ENCODE measurements around the gene HIBCH. TPM values are rescaled to one million over a fixed set of nuclear protein-coding genes. Genes with fewer than 3 reads are reported as not detected.
A peak's percentile ranks its signal among the peaks of the same experiment; 100 is the strongest.

The HIBCH gene
- total and polyA plus RNA-seq, 2 of the 13 experiments (the other 11 are each of a cell fraction or from before 2014, with no cell fraction given) = 18.8 to 49.5 TPM

- no peak; the same call in 1 of the 2 replicates for TF ChIP-seq ZHX2 (IDR thresholded peaks at IDR 0.05; ENCODE audit: low read depth)
- TF ChIP-seq ZHX2 (CRISPR knock-in tag; IDR thresholded peaks at IDR 0.05; ENCODE audit: borderline replicate concordance) = no peak; the same call in 1 of the 2 replicates
- TF ChIP-seq U2AF2 (IDR thresholded peaks at IDR 0.05; ENCODE audit: low read depth, low read length) = no peak
- TF ChIP-seq ZNF773 (CRISPR knock-in tag; IDR thresholded peaks at IDR 0.05; ENCODE audit: borderline replicate concordance) = 0 out of 2 replicates have a peak, but pooled peaks have one; percentile 55
- TF ChIP-seq XBP1 (CRISPR knock-in tag; IDR thresholded peaks at IDR 0.05) = no peak
- TF ChIP-seq KLF16 (CRISPR knock-in tag; IDR thresholded peaks at IDR 0.05) = peak in 1 of 2 experiments; percentile 73; a peak in 2 of 4 replicates
- peak; percentile 30; the same call in 1 of the 2 replicates for TF ChIP-seq ZNF235 (CRISPR knock-in tag; IDR thresholded peaks at IDR 0.05; ENCODE audit: borderline replicate concordance)
- TF ChIP-seq ZSCAN5A (CRISPR knock-in tag; IDR thresholded peaks at IDR 0.05; ENCODE audit: borderline replicate concordance) = peak; percentile 84
- TF ChIP-seq NR3C1 (CRISPR knock-in tag; IDR thresholded peaks at IDR 0.05) = no peak
- TF ChIP-seq ATF7 (IDR thresholded peaks at IDR 0.05) = no peak
- TF ChIP-seq ATF7 (CRISPR knock-in tag; IDR thresholded peaks at IDR 0.05) = peak; percentile 87
- TF ChIP-seq NFKBIZ (CRISPR knock-in tag; IDR thresholded peaks at IDR 0.05) = peak; percentile 38
- peak; percentile 67; the same call in 1 of the 2 replicates for TF ChIP-seq TAF1 (CRISPR knock-in tag; IDR thresholded peaks at IDR 0.05)
- TF ChIP-seq ZNF496 (CRISPR knock-in tag; IDR thresholded peaks at IDR 0.05; ENCODE audit: insufficient replicate concordance) = no peak
- no peak for TF ChIP-seq FOXA1 (IDR thresholded peaks at IDR 0.05)
- no peak for TF ChIP-seq FOXA1 (CRISPR knock-in tag; IDR thresholded peaks at IDR 0.05)
- TF ChIP-seq RARG (CRISPR knock-in tag; IDR thresholded peaks at IDR 0.05; ENCODE audit: low read depth) = no peak; the same call in 1 of the 2 replicates
- TF ChIP-seq TSC22D2 (CRISPR knock-in tag; IDR thresholded peaks at IDR 0.05; ENCODE audit: borderline replicate concordance) = peak; percentile 78
- TF ChIP-seq GFI1 (CRISPR knock-in tag; IDR thresholded peaks at IDR 0.05; ENCODE audit: borderline replicate concordance) = peak; percentile 59; the same call in 1 of the 2 replicates
- TF ChIP-seq ATF7-NPFF (CRISPR knock-in tag; IDR thresholded peaks at IDR 0.05; ENCODE audit: low read depth) = peak; percentile 89
- no peak for TF ChIP-seq ATRX (CRISPR knock-in tag; IDR thresholded peaks at IDR 0.05; ENCODE audit: borderline replicate concordance)
These were observed 24.1 kb upstream of the HIBCH start, which contains the start of gene INPP1 (continued) for GRCh38 chr2:190343536-190344275.
